8988T (cell line): Measurements from ENCODE around the gene PRKCH.

Experiments
- DNase-seq: peaks from one replicate; pipeline ENCODE4 v3.0.0; 2011

The PRKCH gene

GRCh38 chr14:61321385-61322010, at the start of gene PRKCH:
Gene PRKCH, plus strand, starts transcription at chr14:61321579. Its CDS starts 523 bp downstream, at chr14:61322102.
- peak; percentile 72 for DNase-seq

GRCh38 chr14:61277232-61277631, 44.1 kb upstream of the PRKCH start:
- DNase-seq = no peak

GRCh38 chr14:61277784-61278183, 43.6 kb upstream of the PRKCH start:
- DNase-seq = no peak

- DNase-seq = no peak
Observed at GRCh38 chr14:61279082-61279481, 42.3 kb upstream of the PRKCH start.

- no peak for DNase-seq
Observed at GRCh38 chr14:61280092-61280525, 41.3 kb upstream of the PRKCH start.

GRCh38 chr14:61280526-61281185, 40.7 kb upstream of the PRKCH start:
- DNase-seq = peak; percentile 47

- DNase-seq = no peak
Observed at GRCh38 chr14:61281186-61281947, 40.0 kb upstream of the PRKCH start, which contains the start of gene TMEM30B. Gene TMEM30B, minus strand, starts transcription at chr14:61281338. Its CDS starts 191 bp downstream, at chr14:61281147.

GRCh38 chr14:61281948-61282275, 39.5 kb upstream of the PRKCH start:
- no peak for DNase-seq

- no peak for DNase-seq
Observed at GRCh38 chr14:61282746-61283145, 38.6 kb upstream of the PRKCH start.

GRCh38 chr14:61284001-61284400, 37.4 kb upstream of the PRKCH start:
- DNase-seq = no peak

- no peak for DNase-seq
Observed at GRCh38 chr14:61285364-61285763, 36.0 kb upstream of the PRKCH start.

GRCh38 chr14:61287196-61287595, 34.2 kb upstream of the PRKCH start:
- no peak for DNase-seq

GRCh38 chr14:61288228-61288627, 33.2 kb upstream of the PRKCH start:
- no peak for DNase-seq

GRCh38 chr14:61288720-61289119, 32.7 kb upstream of the PRKCH start:
- DNase-seq = no peak

GRCh38 chr14:61290701-61291100, 30.7 kb upstream of the PRKCH start:
- DNase-seq = no peak

- DNase-seq = no peak
Observed at GRCh38 chr14:61296151-61296550, 25.2 kb upstream of the PRKCH start.

GRCh38 chr14:61296719-61297502, 24.5 kb upstream of the PRKCH start:
- no peak for DNase-seq

GRCh38 chr14:61297581-61297980, 23.8 kb upstream of the PRKCH start:
- no peak for DNase-seq

GRCh38 chr14:61298824-61299223, 22.6 kb upstream of the PRKCH start:
- no peak for DNase-seq

GRCh38 chr14:61300209-61300608, 21.2 kb upstream of the PRKCH start:
- no peak for DNase-seq

- DNase-seq = no peak
Observed at GRCh38 chr14:61300754-61301153, 20.6 kb upstream of the PRKCH start.

- DNase-seq = no peak
Observed at GRCh38 chr14:61304688-61305087, 16.7 kb upstream of the PRKCH start.

- DNase-seq = no peak
Observed at GRCh38 chr14:61308198-61308597, 13.2 kb upstream of the PRKCH start.
